ENCODE measurements around the gene AUTS2.
"Not testable (repeated sequence)": the region's sequence is repeated elsewhere in the genome, so short reads cannot be mapped to it uniquely, and the experiment has no call there.

Gene AUTS2

GRCh38 chr7:70725448-70725847, 1127.2 kb downstream of the AUTS2 start:
- DNase-seq: no peak

- no peak for DNase-seq
Observed at GRCh38 chr7:70726294-70726693, 1128.0 kb downstream of the AUTS2 start.

- DNase-seq: no peak
Observed at GRCh38 chr7:70726951-70727378, 1128.7 kb downstream of the AUTS2 start.

GRCh38 chr7:70727861-70728260, 1129.6 kb downstream of the AUTS2 start:
- DNase-seq: no peak

GRCh38 chr7:70728872-70729552, 1130.7 kb downstream of the AUTS2 start:
- no peak for DNase-seq

GRCh38 chr7:70729553-70730157, 1131.4 kb downstream of the AUTS2 start:
- not testable (repeated sequence) for DNase-seq

- no peak for DNase-seq
Observed at GRCh38 chr7:70730451-70731110, 1132.3 kb downstream of the AUTS2 start.

GRCh38 chr7:70733090-70733489, 1134.8 kb downstream of the AUTS2 start:
- no peak for DNase-seq

GRCh38 chr7:70734411-70734810, 1136.1 kb downstream of the AUTS2 start:
- no peak for DNase-seq

- no peak for DNase-seq
Observed at GRCh38 chr7:70735313-70735712, 1137.0 kb downstream of the AUTS2 start.

GRCh38 chr7:70736715-70737460, 1138.6 kb downstream of the AUTS2 start:
- DNase-seq: no peak

- DNase-seq: no peak
Observed at GRCh38 chr7:70738151-70738885, 1140.0 kb downstream of the AUTS2 start.

- no peak for DNase-seq
Observed at GRCh38 chr7:70739646-70740210, 1141.5 kb downstream of the AUTS2 start.

GRCh38 chr7:70741666-70742065, 1143.4 kb downstream of the AUTS2 start:
- no peak for DNase-seq

- DNase-seq: no peak
Observed at GRCh38 chr7:70743531-70744325, 1145.5 kb downstream of the AUTS2 start.

- no peak for DNase-seq
Observed at GRCh38 chr7:70744492-70744891, 1146.2 kb downstream of the AUTS2 start.

GRCh38 chr7:70749831-70750230, 1151.6 kb downstream of the AUTS2 start:
- DNase-seq: no peak

GRCh38 chr7:70751895-70752294, 1153.6 kb downstream of the AUTS2 start:
- DNase-seq: no peak

- DNase-seq: peak; percentile 37
Observed at GRCh38 chr7:70752794-70753241, 1154.5 kb downstream of the AUTS2 start.

- DNase-seq: peak; percentile 55
Observed at GRCh38 chr7:70756789-70757188, 1158.5 kb downstream of the AUTS2 start.

- DNase-seq: no peak
Observed at GRCh38 chr7:70758646-70759045, 1160.4 kb downstream of the AUTS2 start.
